Activated T-cell treated with anti-CD3 and anti-CD28 coated beads for 24 hours (primary cell): ENCODE data around the gene DDTL.
"Not testable (repeated sequence)": the region's sequence is repeated elsewhere in the genome, so short reads cannot be mapped to it uniquely, and the experiment has no call there.

Experiments
- DNase-seq: peaks from one replicate; pipeline ENCODE4 v3.0.0-alpha.2; 2020; ENCODE audit warnings: low read depth

DDTL gene

DNA sequence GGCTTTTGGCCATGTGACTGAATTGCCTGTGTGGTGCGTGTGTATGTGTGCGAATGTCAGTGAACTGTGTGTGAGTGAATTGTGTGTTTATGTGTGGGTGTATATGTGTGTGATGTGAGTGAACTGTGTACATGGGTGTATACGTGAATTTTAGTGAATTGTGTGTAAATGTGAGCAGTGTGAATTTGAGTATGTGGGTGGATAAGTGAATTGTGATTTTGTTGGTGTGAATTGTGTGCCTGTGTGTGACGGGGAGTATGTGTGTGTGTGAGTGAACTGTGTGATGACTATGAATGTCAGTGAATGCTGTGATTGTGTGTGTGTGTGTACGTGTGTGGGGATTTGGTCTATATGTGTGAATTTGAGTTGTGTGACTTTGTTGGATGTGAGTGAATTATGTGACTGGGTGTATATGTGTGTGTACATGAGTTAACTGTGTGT, 3.5 kb downstream of the DDTL start:
- DNase-seq = no peak

DNA sequence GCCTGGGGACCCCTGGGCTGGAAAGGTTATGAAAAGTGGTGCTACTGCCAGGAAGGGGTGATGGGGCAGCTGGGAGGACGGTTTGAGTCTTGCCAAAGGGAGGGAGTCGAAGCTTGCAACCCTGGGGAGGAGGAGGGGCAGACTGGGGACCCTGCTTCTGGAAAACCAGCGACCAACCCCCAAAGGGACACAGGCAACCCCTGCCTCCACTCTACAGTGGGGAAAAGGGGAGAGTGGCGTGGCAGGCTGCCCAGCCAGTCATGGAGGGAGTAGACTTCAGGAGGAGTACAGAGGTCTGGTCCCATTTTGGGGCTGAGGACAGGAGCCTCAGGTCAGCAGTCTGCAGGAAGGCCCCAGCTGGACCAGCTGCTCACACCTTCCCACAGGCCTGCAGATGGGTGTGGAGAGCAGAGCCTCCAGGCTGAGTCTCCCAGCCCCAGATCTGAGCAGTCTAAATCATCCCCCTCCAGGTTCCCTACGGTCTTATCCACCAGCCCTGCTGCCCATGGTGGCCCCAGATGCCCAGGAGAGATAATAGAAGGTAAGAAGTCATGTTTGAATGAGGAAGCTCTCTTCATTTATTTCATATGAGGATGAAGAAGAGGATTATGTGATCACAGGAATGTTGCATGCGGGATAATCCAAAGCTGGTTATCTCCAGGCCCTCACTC, 4.3 kb downstream of the DDTL start:
- no peak for DNase-seq

DNA sequence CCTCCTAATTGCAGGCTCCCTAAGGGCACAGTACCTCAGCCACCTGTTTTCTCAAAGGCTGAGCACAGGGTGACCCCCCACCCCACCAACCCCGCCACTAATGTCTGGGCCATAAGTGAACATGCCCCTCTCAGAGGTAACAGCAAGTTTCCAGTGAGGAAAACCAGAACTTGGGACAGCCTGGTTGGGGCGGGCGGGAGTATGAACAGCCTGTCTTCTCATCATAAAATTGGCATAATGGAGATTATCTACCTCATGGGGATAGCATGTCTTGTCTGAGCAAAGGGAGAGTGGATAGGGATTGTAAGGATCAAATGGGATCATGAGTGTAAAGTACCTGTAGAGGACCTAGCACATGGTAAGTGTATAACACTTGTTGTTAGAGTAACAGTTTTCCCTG, 5.2 kb downstream of the DDTL start:
- DNase-seq = not testable (repeated sequence)

DNA sequence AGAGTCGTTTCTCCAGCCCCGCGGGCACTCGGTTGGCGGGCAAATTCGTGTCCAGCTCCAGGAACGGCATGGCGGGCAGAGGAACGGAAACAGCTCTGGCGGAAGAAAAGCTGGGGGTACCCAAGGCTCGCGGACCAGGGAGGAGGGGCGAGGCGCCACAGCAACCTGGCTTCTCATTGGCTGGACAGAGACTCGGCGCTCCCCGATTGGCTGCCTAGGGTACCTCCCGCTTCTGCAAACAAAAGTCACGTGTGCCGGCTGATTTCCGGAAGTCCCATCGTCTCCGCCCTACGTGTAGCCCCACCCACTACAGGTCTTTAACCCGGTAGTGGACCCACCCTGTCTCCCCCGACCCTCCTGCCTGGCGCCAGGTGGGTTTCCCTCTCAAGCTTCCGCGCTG, 7.7 kb downstream of the DDTL start, which contains the start of gene DDT:
Gene DDT, minus strand, starts transcription at position 97 of the 400 bp plus-strand sequence. Its CDS starts 27 bp downstream, at position 70.
- not testable (repeated sequence) for DNase-seq

DNA sequence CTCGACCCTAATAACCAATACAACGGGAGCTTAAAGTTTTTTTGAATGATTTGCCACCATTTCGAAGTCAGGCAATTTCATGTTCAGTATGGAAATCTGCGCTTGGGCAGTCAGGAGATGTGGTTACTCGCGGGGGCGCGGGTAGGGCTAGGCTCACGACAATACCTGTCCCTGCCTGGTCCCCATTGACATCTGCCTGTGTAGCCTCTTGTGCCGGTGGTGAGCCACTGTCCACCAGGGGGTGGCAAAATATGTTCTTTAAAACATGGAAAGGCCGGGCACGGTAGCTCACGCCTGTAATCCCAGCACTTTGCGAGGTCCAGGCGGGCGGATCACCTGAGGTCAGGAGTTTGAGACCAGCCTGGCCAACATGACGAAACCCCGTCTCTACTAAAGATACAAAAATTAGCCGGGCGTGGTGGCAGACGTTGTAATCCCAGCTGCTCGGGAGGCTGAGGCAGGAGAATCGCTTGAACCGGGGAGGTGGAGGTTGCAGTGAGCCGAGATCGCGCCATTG, 8.2 kb downstream of the DDTL start:
- DNase-seq = not testable (repeated sequence)

DNA sequence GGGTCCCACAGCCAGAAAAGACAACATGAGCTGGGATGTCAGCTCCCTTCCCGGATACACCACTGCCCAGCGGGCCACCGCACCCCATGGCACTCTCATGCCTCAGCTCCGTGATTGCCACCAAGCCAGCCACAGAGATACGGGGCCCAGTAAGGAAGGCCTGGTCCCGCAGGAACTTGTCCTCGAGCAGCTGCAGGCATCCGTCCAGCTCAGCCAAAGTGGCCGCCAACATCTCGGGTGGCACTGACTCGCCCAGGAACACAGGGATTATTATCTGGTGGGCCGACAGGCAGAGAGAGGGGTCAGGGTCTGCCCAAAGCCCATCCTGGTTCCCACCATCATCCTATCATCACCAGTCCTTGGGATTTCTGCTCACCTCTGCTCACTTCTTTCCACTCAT, 10.6 kb downstream of the DDTL start:
- DNase-seq = not testable (repeated sequence)

DNA sequence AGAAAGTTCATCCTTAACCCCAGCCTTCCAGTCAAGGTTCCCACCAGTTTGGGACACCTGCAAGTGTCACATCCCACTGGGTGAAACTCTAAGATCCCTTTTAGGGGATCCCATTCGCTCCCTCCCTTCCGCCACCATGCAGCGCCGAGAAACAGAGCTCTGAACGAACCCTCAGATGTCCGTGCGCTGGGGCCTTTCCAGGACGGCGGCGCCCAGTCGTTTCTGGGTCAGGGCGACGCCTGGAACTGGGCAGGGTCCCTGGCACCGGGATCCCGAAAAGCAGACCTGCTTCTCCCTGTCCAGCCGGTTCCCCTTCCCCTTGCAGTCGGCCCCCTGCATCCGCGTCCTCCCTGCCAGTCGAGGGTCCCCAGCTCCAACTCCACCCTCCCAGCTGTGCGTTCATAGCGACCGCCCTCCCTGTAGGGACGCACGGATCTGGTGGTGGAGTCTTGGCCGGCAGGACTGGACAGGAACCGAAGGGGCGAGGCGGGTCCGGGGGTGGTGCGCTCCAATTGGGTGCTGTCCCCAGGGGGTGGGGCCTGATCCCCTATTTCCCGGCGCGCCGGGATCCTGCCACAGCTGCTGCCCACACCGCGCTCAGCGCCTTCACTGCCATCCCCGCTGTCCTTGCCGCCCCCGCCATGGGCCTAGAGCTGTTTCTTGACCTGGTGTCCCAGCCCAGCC, 13.0 kb downstream of the DDTL start, which contains the start of gene GSTT2:
Gene GSTT2, plus strand, starts transcription at position 578 of the 684 bp plus-strand sequence.
- DNase-seq = not testable (repeated sequence)

DNA sequence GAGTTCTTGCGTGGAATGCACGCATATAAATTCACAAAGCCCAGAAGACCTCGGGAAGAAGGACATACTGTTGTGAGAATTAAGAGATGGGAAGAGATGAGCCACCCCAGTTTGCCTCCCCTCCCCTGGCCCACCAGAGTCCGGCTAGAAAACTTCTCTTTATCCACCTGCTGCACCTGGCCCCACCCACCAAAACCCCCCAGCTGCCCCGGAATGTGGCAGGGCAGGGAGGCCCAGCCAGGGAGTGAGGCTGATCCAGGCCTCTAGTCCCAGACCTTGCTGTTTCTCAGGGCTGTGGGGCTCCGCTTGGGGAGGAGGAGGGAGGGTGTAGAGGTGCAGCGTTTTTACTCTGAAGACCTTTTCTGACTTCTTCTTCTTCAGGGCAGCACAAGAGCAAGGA, 13.9 kb downstream of the DDTL start:
- DNase-seq = not testable (repeated sequence)

DNA sequence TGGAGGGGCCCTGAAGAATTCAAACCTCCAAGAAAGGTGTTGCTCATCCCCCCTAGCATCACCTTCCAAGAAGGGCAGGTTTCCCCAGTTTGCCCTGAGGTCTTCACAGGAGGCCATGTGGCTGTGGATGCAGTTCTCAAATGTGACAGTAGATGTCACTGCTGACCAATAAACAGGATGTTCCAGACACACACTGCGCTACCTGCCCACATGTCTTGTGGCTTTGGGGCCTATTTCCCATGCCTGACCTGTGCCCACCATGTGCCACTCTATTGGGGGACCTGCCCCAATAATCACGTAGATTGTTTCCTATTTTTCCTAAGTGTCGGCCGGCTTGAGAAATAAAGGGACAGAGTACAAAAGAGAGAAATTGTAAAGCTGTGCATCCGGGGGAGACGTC, 17.7 kb downstream of the DDTL start:
- no peak for DNase-seq

DNA sequence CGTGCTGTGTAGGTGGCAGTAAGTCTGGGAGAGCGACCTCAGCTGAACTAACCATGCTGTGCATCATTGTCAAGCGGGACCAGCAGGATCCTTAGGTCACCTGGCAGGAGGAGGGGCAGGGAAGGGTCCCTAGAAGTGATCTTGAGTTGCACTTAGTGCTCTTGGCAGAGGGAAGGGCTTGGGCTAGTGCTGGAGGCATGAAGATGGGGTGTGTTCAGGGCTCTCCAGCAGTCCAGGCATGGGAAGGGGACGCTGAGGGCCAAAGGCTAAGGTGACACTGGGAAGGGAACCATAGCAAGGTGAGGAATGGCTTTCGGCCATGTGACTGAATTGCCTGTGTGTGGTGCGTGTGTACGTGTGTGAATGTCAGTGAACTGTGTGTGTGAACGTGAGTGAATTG, 19.4 kb downstream of the DDTL start:
- DNase-seq = not testable (repeated sequence)

DNA sequence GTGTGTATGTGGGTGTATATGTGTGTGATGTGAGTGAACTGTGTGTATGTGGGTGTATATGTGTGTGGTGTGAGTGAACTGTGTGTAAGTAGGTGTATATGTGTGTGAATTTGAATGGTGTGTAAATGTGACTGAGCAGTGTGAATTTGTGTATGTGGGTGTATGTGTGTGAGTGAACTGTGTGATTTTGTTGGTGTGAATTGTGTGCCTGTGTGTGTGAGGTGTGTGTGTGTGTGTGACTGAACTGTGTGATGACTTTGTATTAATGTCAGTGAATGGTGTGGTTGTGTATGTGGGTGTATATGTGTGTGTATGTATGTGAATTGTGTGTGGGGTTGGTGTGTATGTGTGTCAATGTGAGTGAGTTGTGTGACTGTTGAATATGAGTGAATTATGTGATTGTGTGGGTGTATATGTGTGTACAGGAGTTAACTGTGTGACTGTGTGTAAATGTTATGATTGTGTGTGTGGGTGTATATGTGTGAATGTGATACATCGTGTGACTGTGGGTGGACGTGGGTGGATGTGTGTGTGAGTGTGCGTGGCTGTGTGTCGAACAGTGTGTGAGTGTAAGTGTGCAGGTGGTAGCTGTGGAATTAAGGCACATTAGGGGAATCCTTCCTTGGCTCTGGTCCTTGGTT, 20.0 kb downstream of the DDTL start:
- DNase-seq = not testable (repeated sequence)

DNA sequence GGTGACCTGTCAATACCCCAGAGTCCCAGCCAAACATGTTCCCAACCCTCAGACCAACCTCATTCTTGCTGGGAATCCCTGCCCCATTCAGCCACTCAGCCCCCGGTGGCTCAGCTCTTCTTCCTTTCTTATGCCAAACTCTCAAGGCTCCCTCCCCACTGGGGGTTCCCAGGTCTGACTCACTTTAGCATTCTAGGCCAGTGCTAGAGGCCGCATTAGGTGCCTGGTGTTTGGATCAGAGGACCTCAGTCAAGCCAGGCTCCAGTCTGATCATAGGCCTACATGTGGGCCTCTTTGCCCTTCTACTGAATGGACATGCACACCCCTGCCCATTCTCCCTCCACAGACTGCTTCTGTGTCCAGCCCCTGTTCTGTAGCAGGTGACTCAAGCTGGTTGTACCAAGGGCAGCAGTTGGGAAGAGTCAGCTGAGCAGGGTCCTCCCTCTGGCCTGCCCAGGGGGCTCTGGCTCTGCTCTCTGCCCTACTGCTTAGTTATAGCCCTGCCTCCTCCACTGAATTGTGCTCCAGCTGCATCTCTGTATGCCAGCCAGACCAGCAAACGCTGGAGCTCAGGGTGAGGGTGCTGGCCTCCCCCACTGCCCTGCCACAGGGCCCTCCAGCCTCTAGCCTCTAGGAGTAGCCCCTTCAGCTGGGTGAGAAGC, 23.0 kb downstream of the DDTL start:
- DNase-seq = not testable (repeated sequence)

DNA sequence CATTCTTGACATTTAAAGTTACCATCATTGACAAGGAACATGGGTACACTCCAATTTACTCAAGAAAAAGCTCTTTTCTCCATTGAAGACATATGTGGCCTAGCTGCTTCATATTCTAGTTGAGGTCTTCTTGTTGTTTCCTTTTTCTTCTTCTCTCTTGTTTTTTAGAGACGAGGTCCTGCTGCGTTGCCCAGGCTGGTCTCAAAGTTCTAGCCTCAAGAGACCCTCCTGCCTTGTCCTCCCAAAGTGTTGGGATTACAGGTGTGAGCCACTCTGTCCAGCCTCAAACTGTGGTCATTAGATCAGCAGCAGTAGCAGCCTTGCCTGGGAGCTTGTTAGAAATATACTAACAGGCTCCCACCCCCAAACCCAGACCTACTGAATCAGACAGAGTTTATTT, 26.4 kb downstream of the DDTL start:
- DNase-seq = not testable (repeated sequence)

DNA sequence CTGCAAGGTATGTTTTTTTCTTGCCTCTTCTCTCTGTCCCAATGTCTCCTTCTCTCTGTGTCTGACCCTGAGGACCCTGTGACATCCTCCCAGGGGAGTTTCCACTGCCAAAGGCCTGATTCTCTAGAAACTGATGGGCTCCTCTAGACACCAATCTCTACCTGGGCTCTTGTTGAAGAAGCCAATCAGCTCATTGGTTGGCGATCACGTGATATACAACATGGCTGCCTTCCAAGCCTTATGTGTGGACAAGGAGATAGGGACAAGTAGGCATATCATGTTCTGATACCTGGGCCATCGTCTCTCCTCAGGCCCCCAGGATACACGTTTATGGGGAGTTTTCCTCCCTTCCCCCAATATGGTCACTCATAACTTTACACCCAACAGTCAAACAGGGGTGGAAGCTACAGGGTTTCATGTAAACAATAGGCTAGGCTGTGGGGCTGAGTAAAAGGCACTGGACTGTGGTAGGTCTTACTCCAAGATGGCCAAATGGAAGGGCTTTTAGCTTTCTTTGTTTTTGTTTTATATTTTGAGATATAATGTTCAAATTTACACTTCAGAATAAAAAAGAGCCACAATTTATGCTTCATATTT, 27.0 kb downstream of the DDTL start:
- not testable (repeated sequence) for DNase-seq

DNA sequence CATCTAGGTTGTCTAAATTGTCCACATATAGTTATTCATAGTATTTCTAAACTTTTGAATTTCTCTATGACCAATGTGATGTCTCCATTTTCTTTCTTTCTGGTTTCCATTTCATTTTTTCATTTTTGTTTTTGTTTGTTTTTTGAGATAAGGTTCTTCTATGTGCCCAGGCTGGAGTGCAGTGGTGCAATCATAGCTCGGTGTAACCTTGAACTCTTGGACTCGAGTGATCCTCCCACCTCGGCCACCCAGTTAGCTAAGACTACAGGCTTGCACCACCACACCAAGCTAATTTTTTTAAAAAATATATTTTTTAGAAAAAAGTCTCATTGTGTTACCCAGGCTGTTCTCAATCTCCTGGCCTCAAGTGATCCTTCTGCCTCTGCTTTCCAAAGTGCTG, 30.4 kb downstream of the DDTL start:
- DNase-seq = no peak

DNA sequence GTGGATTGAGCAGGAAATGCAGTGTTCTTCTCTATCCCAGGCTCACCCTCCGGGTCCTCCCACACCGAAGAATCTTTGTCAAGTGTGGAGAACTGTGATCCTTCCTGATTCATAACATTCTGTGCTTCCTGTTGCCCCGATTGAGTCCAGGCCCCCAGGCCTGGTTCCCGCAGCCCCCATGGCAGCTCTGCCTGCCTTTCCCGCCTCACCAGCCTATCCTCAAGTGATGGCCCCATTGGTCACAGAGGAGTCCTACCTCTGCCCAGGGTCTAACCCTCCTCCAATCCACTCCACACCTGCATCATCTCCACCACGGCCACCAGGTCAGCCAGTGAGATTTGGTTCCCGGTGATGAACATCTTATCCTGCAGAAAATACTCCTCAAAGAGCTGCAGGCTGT, 33.1 kb downstream of the DDTL start:
- not testable (repeated sequence) for DNase-seq

DNA sequence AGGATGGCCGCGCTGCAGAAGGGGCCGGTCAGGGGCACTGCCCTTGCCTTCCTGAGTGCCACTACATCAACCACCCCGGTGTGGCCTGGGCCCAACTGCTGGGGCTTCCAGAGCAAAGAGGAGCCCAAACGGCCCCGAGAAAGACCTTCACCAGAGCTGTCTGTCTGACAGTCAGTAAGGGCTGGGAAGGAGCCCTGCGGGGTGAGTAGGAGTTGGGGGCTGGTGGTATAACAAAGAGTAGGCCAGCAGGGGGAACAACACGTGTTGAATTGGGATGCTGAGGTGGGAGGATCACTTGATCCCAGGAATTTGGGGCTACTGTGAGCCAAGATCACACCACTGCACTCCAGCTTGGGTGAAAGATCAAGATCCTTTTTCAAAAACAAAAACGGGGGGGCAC, 34.6 kb downstream of the DDTL start:
- DNase-seq = no peak

DNA sequence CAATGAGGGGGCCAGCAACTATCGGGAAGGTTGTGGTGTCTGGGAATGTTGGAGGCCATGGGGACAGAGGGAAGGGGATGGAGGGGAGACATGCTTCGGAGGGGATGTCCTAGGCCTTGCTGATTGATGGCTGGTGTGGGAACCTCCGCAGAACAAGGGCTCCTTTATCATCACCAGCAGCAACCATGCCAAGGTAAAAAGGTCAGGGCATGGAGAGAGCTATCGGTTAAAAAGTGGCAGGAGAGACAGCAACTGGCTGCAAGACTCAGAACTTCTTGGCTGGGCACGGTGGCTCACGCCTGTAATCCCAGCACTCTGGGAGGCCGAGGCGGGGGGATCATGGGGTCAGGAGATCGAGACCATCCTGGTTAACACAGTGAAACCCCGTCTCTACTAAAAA, 35.6 kb downstream of the DDTL start:
- DNase-seq = no peak

DNA sequence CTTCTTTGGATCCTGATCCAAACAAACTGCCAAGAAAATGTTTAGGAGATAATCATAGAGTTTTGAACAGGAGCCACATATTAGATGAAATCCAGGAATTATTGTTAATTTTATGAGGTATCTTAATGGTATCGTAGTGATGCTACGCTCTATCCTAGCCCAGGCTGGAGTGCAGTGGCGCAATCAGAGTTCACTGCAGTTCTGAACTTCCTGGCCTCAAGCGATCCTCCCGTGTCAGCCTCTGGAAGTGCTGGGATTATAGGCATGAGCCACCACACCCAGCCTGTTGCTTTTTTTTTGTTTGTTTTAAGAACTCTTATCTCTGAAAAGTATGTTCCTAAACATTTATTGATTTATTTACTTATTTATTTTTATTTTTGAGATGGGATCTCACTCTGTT, 36.2 kb downstream of the DDTL start:
- DNase-seq = no peak

DNA sequence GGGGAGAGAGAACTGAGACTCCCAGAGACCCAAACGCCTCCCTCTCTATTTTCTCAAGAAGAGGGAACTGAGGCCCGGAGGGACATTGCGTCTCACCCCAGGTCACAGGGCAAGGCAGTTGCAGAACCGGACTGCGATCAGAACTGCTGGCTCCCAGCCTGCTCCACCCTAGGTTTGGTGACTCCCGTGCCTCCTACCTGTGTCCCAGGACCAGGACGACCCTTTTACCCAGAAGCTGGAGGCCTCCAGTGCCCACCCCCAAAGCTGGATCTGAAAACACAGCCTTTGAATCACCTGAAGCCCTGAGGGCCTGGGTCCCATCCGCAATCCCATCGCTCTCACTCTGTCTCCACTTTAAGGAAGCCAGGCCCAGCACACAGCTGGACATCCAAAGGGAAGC, 37.2 kb downstream of the DDTL start:
- DNase-seq = no peak

DNA sequence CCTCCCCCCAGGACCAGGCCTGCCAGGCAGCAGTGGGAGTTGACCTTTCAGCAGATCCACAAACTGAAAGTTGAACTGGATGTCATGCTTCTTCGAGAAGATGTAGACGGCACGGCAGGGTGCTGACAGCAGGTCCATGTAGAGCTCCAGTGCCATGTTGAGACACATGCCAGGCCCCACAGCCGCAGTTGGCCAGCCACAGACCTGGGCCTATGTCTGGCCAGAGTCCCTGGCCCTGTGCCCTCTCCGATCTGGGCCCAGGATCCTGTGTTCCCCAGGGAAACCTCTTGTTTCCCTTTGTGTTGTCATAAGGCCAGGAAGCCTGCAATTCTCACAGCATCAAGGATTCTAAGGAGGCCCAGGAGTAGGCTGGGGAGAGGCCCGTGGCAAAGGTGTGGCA, 38.5 kb downstream of the DDTL start, which contains the start of gene GSTT4:
Gene GSTT4, minus strand, starts transcription at position 253 of the 400 bp plus-strand sequence. Its CDS starts 97 bp downstream, at position 156.
- DNase-seq = no peak
